ENCODE measurements around the gene RUFY3.

The RUFY3 gene

GRCh38 chr4:70788733-70789132 is 67.0 kb downstream of the RUFY3 start:
- Histone ChIP-seq H3K36me3 (ENCODE audit: control insufficient read depth, insufficient read depth, low read length) (peaks cover 35% of the 10 kb centered on the region), H3K27ac (ENCODE audit: low read depth, low read length) (no peak overlapping the region), H3K4me3 (ENCODE audit: low read depth, low read length) (no peak overlapping the region), H3K27me3 (ENCODE audit: control insufficient read depth, insufficient read depth, low read length) (no peaks in the 10 kb centered on the region), H3K4me1 (ENCODE audit: control insufficient read depth, insufficient read depth, low read length) (no peaks in the 10 kb centered on the region), H3K9me3 (ENCODE audit: control insufficient read depth, insufficient read depth, low read depth, low read length) (no peaks in the 10 kb centered on the region), H3K9ac (ENCODE audit: low read length) (no peak overlapping the region)

GRCh38 chr4:70793626-70794025 is 71.9 kb downstream of the RUFY3 start:
- Histone ChIP-seq H3K36me3 (ENCODE audit: control insufficient read depth, insufficient read depth, low read length) (peaks cover 44% of the 10 kb centered on the region), H3K4me3 (ENCODE audit: low read depth, low read length) (no peak overlapping the region), H3K9ac (ENCODE audit: low read length) (no peak overlapping the region), H3K4me1 (ENCODE audit: control insufficient read depth, insufficient read depth, low read length) (no peaks in the 10 kb centered on the region), H3K27ac (ENCODE audit: low read depth, low read length) (no peak overlapping the region; the same call in 1 of the 2 replicates), H3K27me3 (ENCODE audit: control insufficient read depth, insufficient read depth, low read length) (no peaks in the 10 kb centered on the region), H3K9me3 (ENCODE audit: control insufficient read depth, insufficient read depth, low read depth, low read length) (no peaks in the 10 kb centered on the region)

- Histone ChIP-seq H3K4me3 (ENCODE audit: low read depth, low read length) (no peak overlapping the region), H3K4me1 (ENCODE audit: control insufficient read depth, insufficient read depth, low read length) (no peaks in the 10 kb centered on the region), H3K27me3 (ENCODE audit: control insufficient read depth, insufficient read depth, low read length) (no peaks in the 10 kb centered on the region), H3K9ac (ENCODE audit: low read length) (no peak overlapping the region), H3K27ac (ENCODE audit: low read depth, low read length) (no peak overlapping the region), H3K9me3 (ENCODE audit: control insufficient read depth, insufficient read depth, low read depth, low read length) (no peaks in the 10 kb centered on the region), H3K36me3 (ENCODE audit: control insufficient read depth, insufficient read depth, low read length) (peaks cover 14% of the 10 kb centered on the region)
These were observed 79.6 kb downstream of the RUFY3 start for GRCh38 chr4:70801265-70801809.

GRCh38 chr4:70802928-70803580 is 81.3 kb downstream of the RUFY3 start:
- Histone ChIP-seq H3K27ac (ENCODE audit: low read depth, low read length) (no peak overlapping the region), H3K4me3 (ENCODE audit: low read depth, low read length) (no peak overlapping the region), H3K9me3 (ENCODE audit: control insufficient read depth, insufficient read depth, low read depth, low read length) (no peaks in the 10 kb centered on the region), H3K4me1 (ENCODE audit: control insufficient read depth, insufficient read depth, low read length) (no peaks in the 10 kb centered on the region), H3K36me3 (ENCODE audit: control insufficient read depth, insufficient read depth, low read length) (peaks cover 8% of the 10 kb centered on the region; the same call in 1 of the 2 replicates), H3K9ac (ENCODE audit: low read length) (no peak overlapping the region), H3K27me3 (ENCODE audit: control insufficient read depth, insufficient read depth, low read length) (no peaks in the 10 kb centered on the region)

- Histone ChIP-seq H3K27ac (ENCODE audit: low read depth, low read length) (no peak overlapping the region), H3K4me3 (ENCODE audit: low read depth, low read length) (no peak overlapping the region), H3K4me1 (ENCODE audit: control insufficient read depth, insufficient read depth, low read length) (no peaks in the 10 kb centered on the region), H3K36me3 (ENCODE audit: control insufficient read depth, insufficient read depth, low read length) (peaks cover 2% of the 10 kb centered on the region; the same call in 1 of the 2 replicates), H3K9me3 (ENCODE audit: control insufficient read depth, insufficient read depth, low read depth, low read length) (no peaks in the 10 kb centered on the region), H3K9ac (ENCODE audit: low read length) (no peak overlapping the region), H3K27me3 (ENCODE audit: control insufficient read depth, insufficient read depth, low read length) (no peaks in the 10 kb centered on the region)
These were observed 86.4 kb downstream of the RUFY3 start for GRCh38 chr4:70808151-70808550.

- H3K27me3 ChIP-seq (ENCODE audit: control insufficient read depth, insufficient read depth, low read length) = no peaks in the 10 kb centered on the region
- no peaks in the 10 kb centered on the region for H3K4me1 ChIP-seq (ENCODE audit: control insufficient read depth, insufficient read depth, low read length)
- H3K9me3 ChIP-seq (ENCODE audit: control insufficient read depth, insufficient read depth, low read depth, low read length) = no peaks in the 10 kb centered on the region
- no peak overlapping the region for H3K4me3 ChIP-seq (ENCODE audit: low read depth, low read length)
- H3K9ac ChIP-seq (ENCODE audit: low read length) = no peak overlapping the region
- H3K36me3 ChIP-seq (ENCODE audit: control insufficient read depth, insufficient read depth, low read length) = peaks cover 25% of the 10 kb centered on the region
- H3K27ac ChIP-seq (ENCODE audit: low read depth, low read length) = no peak overlapping the region
These were observed 93.6 kb downstream of the RUFY3 start for GRCh38 chr4:70815370-70815769.

- Histone ChIP-seq H3K4me3 (ENCODE audit: low read depth, low read length) (no peak overlapping the region), H3K36me3 (ENCODE audit: control insufficient read depth, insufficient read depth, low read length) (peaks cover 35% of the 10 kb centered on the region), H3K27me3 (ENCODE audit: control insufficient read depth, insufficient read depth, low read length) (no peaks in the 10 kb centered on the region), H3K27ac (ENCODE audit: low read depth, low read length) (no peak overlapping the region), H3K9me3 (ENCODE audit: control insufficient read depth, insufficient read depth, low read depth, low read length) (no peaks in the 10 kb centered on the region), H3K9ac (ENCODE audit: low read length) (no peak overlapping the region), H3K4me1 (ENCODE audit: control insufficient read depth, insufficient read depth, low read length) (no peaks in the 10 kb centered on the region)
These were observed 95.1 kb downstream of the RUFY3 start for GRCh38 chr4:70816894-70817293.

- Histone ChIP-seq H3K36me3 (ENCODE audit: control insufficient read depth, insufficient read depth, low read length) (peaks cover 47% of the 10 kb centered on the region), H3K27me3 (ENCODE audit: control insufficient read depth, insufficient read depth, low read length) (no peaks in the 10 kb centered on the region), H3K4me3 (ENCODE audit: low read depth, low read length) (no peak overlapping the region), H3K27ac (ENCODE audit: low read depth, low read length) (no peak overlapping the region), H3K4me1 (ENCODE audit: control insufficient read depth, insufficient read depth, low read length) (no peaks in the 10 kb centered on the region), H3K9me3 (ENCODE audit: control insufficient read depth, insufficient read depth, low read depth, low read length) (no peaks in the 10 kb centered on the region), H3K9ac (ENCODE audit: low read length) (no peak overlapping the region)
These were observed 96.5 kb downstream of the RUFY3 start for GRCh38 chr4:70818173-70818855.

GRCh38 chr4:70818921-70819320 is 97.2 kb downstream of the RUFY3 start:
- no peak overlapping the region for H3K9ac ChIP-seq (ENCODE audit: low read length)
- no peaks in the 10 kb centered on the region for H3K27me3 ChIP-seq (ENCODE audit: control insufficient read depth, insufficient read depth, low read length)
- no peak overlapping the region for H3K4me3 ChIP-seq (ENCODE audit: low read depth, low read length)
- peaks cover 53% of the 10 kb centered on the region for H3K36me3 ChIP-seq (ENCODE audit: control insufficient read depth, insufficient read depth, low read length)
- H3K27ac ChIP-seq (ENCODE audit: low read depth, low read length) = no peak overlapping the region
- no peaks in the 10 kb centered on the region for H3K9me3 ChIP-seq (ENCODE audit: control insufficient read depth, insufficient read depth, low read depth, low read length)
- no peaks in the 10 kb centered on the region for H3K4me1 ChIP-seq (ENCODE audit: control insufficient read depth, insufficient read depth, low read length)

GRCh38 chr4:70829015-70829414 is 107.3 kb downstream of the RUFY3 start:
- Histone ChIP-seq H3K36me3 (ENCODE audit: control insufficient read depth, insufficient read depth, low read length) (peaks cover 94% of the 10 kb centered on the region), H3K27me3 (ENCODE audit: control insufficient read depth, insufficient read depth, low read length) (no peaks in the 10 kb centered on the region), H3K9me3 (ENCODE audit: control insufficient read depth, insufficient read depth, low read depth, low read length) (no peaks in the 10 kb centered on the region), H3K27ac (ENCODE audit: low read depth, low read length) (no peak overlapping the region), H3K4me1 (ENCODE audit: control insufficient read depth, insufficient read depth, low read length) (no peaks in the 10 kb centered on the region), H3K4me3 (ENCODE audit: low read depth, low read length) (no peak overlapping the region), H3K9ac (ENCODE audit: low read length) (no peak overlapping the region)

GRCh38 chr4:70829492-70829891 is 107.7 kb downstream of the RUFY3 start:
- H3K4me1 ChIP-seq (ENCODE audit: control insufficient read depth, insufficient read depth, low read length) = no peaks in the 10 kb centered on the region
- no peak overlapping the region for H3K9ac ChIP-seq (ENCODE audit: low read length)
- H3K36me3 ChIP-seq (ENCODE audit: control insufficient read depth, insufficient read depth, low read length) = peaks cover 94% of the 10 kb centered on the region
- H3K27me3 ChIP-seq (ENCODE audit: control insufficient read depth, insufficient read depth, low read length) = no peaks in the 10 kb centered on the region
- H3K4me3 ChIP-seq (ENCODE audit: low read depth, low read length) = no peak overlapping the region
- H3K27ac ChIP-seq (ENCODE audit: low read depth, low read length) = no peak overlapping the region
- no peaks in the 10 kb centered on the region for H3K9me3 ChIP-seq (ENCODE audit: control insufficient read depth, insufficient read depth, low read depth, low read length)

Measured in HUES6 (cell line).